ENCODE results near the gene NOA1. TPM values are rescaled to one million over a fixed set of nuclear protein-coding genes. Genes with fewer than 3 reads are reported as not detected.
"Not testable (repeated sequence)": the region's sequence is repeated elsewhere in the genome, so short reads cannot be mapped to it uniquely, and the experiment has no call there.

NOA1 gene
- total and polyA plus RNA-seq, 4 experiments from 2014 or later = 17.5 to 21.6 (median 20.3) TPM

DNA sequence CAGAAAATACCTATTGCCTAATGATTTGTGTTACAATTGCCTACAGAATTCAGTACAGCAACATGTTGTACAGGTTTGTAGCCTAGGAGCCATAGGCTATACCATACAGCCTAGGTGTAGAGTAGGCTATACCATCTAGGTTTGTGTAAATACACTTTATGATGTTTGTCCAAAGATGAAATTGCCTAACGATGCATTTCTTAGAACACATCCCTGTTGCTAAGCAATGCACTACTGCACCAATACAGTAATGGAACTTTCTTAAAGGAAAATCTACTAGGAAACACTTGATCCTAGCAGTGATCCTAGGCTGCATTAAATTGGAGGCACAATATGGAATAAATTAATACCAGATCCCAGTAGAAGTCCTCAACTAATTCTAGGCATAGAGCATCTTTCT is 18.3 kb downstream of the NOA1 start:
- no peaks in the 10 kb centered on the region for H3K27me3 Mint-ChIP-seq
- H3K4me1 Mint-ChIP-seq = no peaks in the 10 kb centered on the region
- H3K4me3 ChIP-seq (ENCODE audit: low read length in 2 of 2) = no peak overlapping the region
- H3K4me1 ChIP-seq (ENCODE audit: insufficient read depth, low read length) = no peaks in the 10 kb centered on the region
- H3K27ac Mint-ChIP-seq = no peak overlapping the region
- CTCF ChIA-PET (ENCODE audit: partially characterized antibody) = interaction anchor here (1.9 to 3.6 kb wide), 3 partner anchors 11 to 21 kb away, joined by 6 to 24 read pairs (median 8); partner anchors contain the start of genes NOA1 and POLR2B
- H3K9me3 ChIP-seq (ENCODE audit: control insufficient read depth in 1 of 2, low read length in 2 of 2) = no peaks in the 10 kb centered on the region
- no peaks in the 10 kb centered on the region for H3K27me3 ChIP-seq (ENCODE audit: insufficient read depth, low read length)
- H3K4me3 Mint-ChIP-seq = no peak overlapping the region
- POLR2A ChIA-PET (ENCODE audit: partially characterized antibody) = no interaction called here
- H3K36me3 ChIP-seq (ENCODE audit: insufficient read depth, low read length) = peaks cover 16% of the 10 kb centered on the region
- DNase-seq = no peak
- H3K36me3 Mint-ChIP-seq = peaks cover 6 to 18% of the 10 kb centered on the region in 2 donors
- H3K9me3 Mint-ChIP-seq = no peaks in the 10 kb centered on the region
- no peak overlapping the region for H3K27ac ChIP-seq (ENCODE audit: low read depth, low read length)
- intact Hi-C loops (cut with micrococcal nuclease) = no loop called here

DNA sequence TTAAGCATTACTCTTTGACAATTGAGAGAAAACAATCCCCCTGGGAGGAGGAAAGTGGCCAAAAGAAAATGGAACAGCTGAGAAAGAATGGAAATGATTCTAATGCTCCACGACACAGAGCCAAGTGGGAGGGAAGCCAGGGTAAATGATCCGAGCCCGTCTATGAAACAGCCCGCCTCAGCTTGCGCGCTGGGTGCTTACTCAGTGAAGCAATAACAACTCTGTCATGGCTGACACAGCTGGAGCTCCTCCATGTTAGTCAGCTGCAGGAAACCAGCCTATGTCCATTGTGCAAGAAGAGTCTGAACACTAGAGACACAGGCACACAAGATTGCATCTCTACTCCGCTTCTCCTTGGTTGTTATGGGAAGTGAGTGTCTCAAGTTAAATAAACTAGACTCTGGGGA is 19.3 kb downstream of the NOA1 start:
- no peaks in the 10 kb centered on the region for H3K27me3 ChIP-seq (ENCODE audit: insufficient read depth, low read length)
- H3K4me3 Mint-ChIP-seq = no peak overlapping the region
- POLR2A ChIA-PET (ENCODE audit: partially characterized antibody) = no interaction called here
- no peaks in the 10 kb centered on the region for H3K9me3 Mint-ChIP-seq
- H3K27me3 Mint-ChIP-seq = no peaks in the 10 kb centered on the region
- H3K4me1 ChIP-seq (ENCODE audit: insufficient read depth, low read length) = no peaks in the 10 kb centered on the region
- CTCF ChIA-PET (ENCODE audit: partially characterized antibody) = no interaction called here
- intact Hi-C loops (cut with micrococcal nuclease) = loop anchor here (1.0 kb wide), 1 partner anchor 49 kb away; no protein-coding TSS in a partner anchor
- H3K4me3 ChIP-seq (ENCODE audit: low read length in 2 of 2) = no peak overlapping the region
- peak overlapping the region in 1 of 7 donors; percentile 10 for H3K27ac Mint-ChIP-seq
- DNase-seq = no peak
- H3K27ac ChIP-seq (ENCODE audit: low read depth, low read length) = no peak overlapping the region
- peaks cover 9% of the 10 kb centered on the region for H3K36me3 ChIP-seq (ENCODE audit: insufficient read depth, low read length)
- no peaks in the 10 kb centered on the region for H3K9me3 ChIP-seq (ENCODE audit: control insufficient read depth in 1 of 2, low read length in 2 of 2)
- H3K4me1 Mint-ChIP-seq = no peaks in the 10 kb centered on the region
- peaks cover 6 to 14% of the 10 kb centered on the region in 2 donors for H3K36me3 Mint-ChIP-seq

GRCh38 chr4:56953680-56954520 is 23.5 kb downstream of the NOA1 start:
- H3K27me3 ChIP-seq (ENCODE audit: insufficient read depth, low read length) = no peaks in the 10 kb centered on the region
- H3K4me1 Mint-ChIP-seq = no peaks in the 10 kb centered on the region
- H3K9me3 Mint-ChIP-seq = peaks cover 0 to 1% (median 0%) of the 10 kb centered on the region in 8 donors
- H3K36me3 ChIP-seq (ENCODE audit: insufficient read depth, low read length) = no peaks in the 10 kb centered on the region
- no peak for DNase-seq
- H3K36me3 Mint-ChIP-seq = no peaks in the 10 kb centered on the region
- H3K4me1 ChIP-seq (ENCODE audit: insufficient read depth, low read length) = no peaks in the 10 kb centered on the region
- intact Hi-C loops (cut with micrococcal nuclease) = no loop called here
- no peaks in the 10 kb centered on the region for H3K9me3 ChIP-seq (ENCODE audit: control insufficient read depth in 1 of 2, low read length in 2 of 2)
- H3K4me3 ChIP-seq (ENCODE audit: low read length in 2 of 2) = no peak overlapping the region
- POLR2A ChIA-PET (ENCODE audit: partially characterized antibody) = interaction anchor here (1.2 kb wide), 1 partner anchor 24 kb away, joined by 4 read pairs; the partner anchor contains the start of gene NOA1
- H3K27ac ChIP-seq (ENCODE audit: low read depth, low read length) = no peak overlapping the region
- no peak overlapping the region for H3K4me3 Mint-ChIP-seq
- CTCF ChIA-PET (ENCODE audit: partially characterized antibody) = interaction anchor here (0.7 to 1.0 kb wide), 3 partner anchors 12 to 514 kb away, joined by 3 read pairs; no protein-coding TSS in a partner anchor
- no peaks in the 10 kb centered on the region for H3K27me3 Mint-ChIP-seq
- no peak overlapping the region for H3K27ac Mint-ChIP-seq

GRCh38 chr4:56941403-56941802 is 36.0 kb downstream of the NOA1 start:
- H3K4me3 ChIP-seq (ENCODE audit: low read length in 2 of 2) = no peak overlapping the region
- ChIA-PET CTCF (ENCODE audit: partially characterized antibody) (interaction anchor here (0.7 kb wide), 1 partner anchor 105 kb away, joined by 3 read pairs; no protein-coding TSS in a partner anchor), POLR2A (ENCODE audit: partially characterized antibody) (no interaction called here)
- Mint-ChIP-seq H3K4me3 (no peak overlapping the region), H3K9me3 (no peaks in the 10 kb centered on the region), H3K36me3 (peaks cover 15 to 22% of the 10 kb centered on the region in 2 donors), H3K4me1 (peaks cover 0 to 6% (median 3%) of the 10 kb centered on the region in 4 donors), H3K27ac (no peak overlapping the region), H3K27me3 (no peaks in the 10 kb centered on the region)
- intact Hi-C loops (cut with micrococcal nuclease) = no loop called here
- H3K9me3 ChIP-seq (ENCODE audit: control insufficient read depth in 1 of 2, low read length in 2 of 2) = no peaks in the 10 kb centered on the region
- no peaks in the 10 kb centered on the region for H3K4me1 ChIP-seq (ENCODE audit: insufficient read depth, low read length)
- H3K27ac ChIP-seq (ENCODE audit: low read depth, low read length) = no peak overlapping the region
- peaks cover 3% of the 10 kb centered on the region for H3K36me3 ChIP-seq (ENCODE audit: insufficient read depth, low read length)
- H3K27me3 ChIP-seq (ENCODE audit: insufficient read depth, low read length) = no peaks in the 10 kb centered on the region
- DNase-seq = no peak

DNA sequence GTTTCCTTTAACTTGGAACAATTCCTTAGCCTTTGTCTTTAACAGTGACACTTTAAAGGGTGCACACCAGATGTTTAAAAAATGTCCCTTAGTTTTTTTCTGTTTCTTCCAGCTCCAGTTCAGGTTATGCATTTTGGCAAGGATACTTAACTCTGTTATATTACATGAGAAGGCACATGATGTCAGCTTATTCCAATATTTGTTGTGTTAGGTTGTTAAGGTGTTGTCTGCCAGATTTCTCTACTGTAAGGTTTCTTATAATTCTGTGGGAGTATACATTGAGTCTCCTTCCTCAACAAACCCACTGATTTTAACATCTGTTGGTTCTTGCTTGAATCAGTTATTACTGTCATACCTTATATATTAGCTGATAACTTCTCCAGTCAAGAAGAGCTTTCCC is 36.4 kb downstream of the NOA1 start:
- CTCF ChIA-PET (ENCODE audit: partially characterized antibody) = interaction anchor here (0.7 kb wide), 1 partner anchor 104 kb away, joined by 3 read pairs; no protein-coding TSS in a partner anchor
- Mint-ChIP-seq H3K36me3 (peaks cover 15 to 22% of the 10 kb centered on the region in 2 donors), H3K4me3 (no peak overlapping the region), H3K27me3 (no peaks in the 10 kb centered on the region), H3K27ac (no peak overlapping the region), H3K4me1 (peaks cover 0 to 6% (median 3%) of the 10 kb centered on the region in 4 donors), H3K9me3 (no peaks in the 10 kb centered on the region)
- intact Hi-C loops (cut with micrococcal nuclease) = no loop called here
- no peak overlapping the region for H3K27ac ChIP-seq (ENCODE audit: low read depth, low read length)
- H3K27me3 ChIP-seq (ENCODE audit: insufficient read depth, low read length) = no peaks in the 10 kb centered on the region
- H3K36me3 ChIP-seq (ENCODE audit: insufficient read depth, low read length) = peaks cover 3% of the 10 kb centered on the region
- POLR2A ChIA-PET (ENCODE audit: partially characterized antibody) = no interaction called here
- H3K4me1 ChIP-seq (ENCODE audit: insufficient read depth, low read length) = no peaks in the 10 kb centered on the region
- no peak overlapping the region for H3K4me3 ChIP-seq (ENCODE audit: low read length in 2 of 2)
- H3K9me3 ChIP-seq (ENCODE audit: control insufficient read depth in 1 of 2, low read length in 2 of 2) = no peaks in the 10 kb centered on the region
- no peak for DNase-seq

DNA sequence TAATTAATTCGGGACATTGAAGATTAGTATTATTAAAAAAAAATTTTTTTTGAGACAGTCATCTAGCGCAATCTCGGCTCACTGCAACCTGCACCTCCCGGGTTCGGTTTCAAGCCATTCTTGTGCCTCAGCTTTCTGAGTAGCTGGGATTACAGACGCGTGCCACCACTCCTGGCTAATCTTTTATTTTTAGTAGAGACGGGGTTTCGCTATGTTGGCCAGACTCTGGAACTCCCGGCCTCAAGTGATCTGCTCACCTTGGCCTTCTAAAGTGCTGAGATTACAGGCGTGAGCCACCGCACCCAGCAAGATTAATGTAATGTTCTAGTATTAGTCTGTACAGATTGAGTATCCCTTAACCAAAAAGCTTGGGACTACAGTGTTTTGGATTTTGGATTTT is 37.0 kb downstream of the NOA1 start:
- Histone ChIP-seq H3K4me1 (ENCODE audit: insufficient read depth, low read length) (no peaks in the 10 kb centered on the region), H3K27me3 (ENCODE audit: insufficient read depth, low read length) (no peaks in the 10 kb centered on the region), H3K9me3 (ENCODE audit: control insufficient read depth in 1 of 2, low read length in 2 of 2) (no peaks in the 10 kb centered on the region), H3K4me3 (ENCODE audit: low read length in 2 of 2) (no peak overlapping the region), H3K27ac (ENCODE audit: low read depth, low read length) (no peak overlapping the region), H3K36me3 (ENCODE audit: insufficient read depth, low read length) (peaks cover 3% of the 10 kb centered on the region)
- peaks cover 15 to 23% of the 10 kb centered on the region in 2 donors for H3K36me3 Mint-ChIP-seq
- H3K4me3 Mint-ChIP-seq = no peak overlapping the region
- no peak overlapping the region for H3K27ac Mint-ChIP-seq
- ChIA-PET POLR2A (ENCODE audit: partially characterized antibody) (no interaction called here), CTCF (ENCODE audit: partially characterized antibody) (no interaction called here)
- DNase-seq = no peak
- no peaks in the 10 kb centered on the region for H3K27me3 Mint-ChIP-seq
- intact Hi-C loops (cut with micrococcal nuclease) = no loop called here
- peaks cover 0 to 6% (median 4%) of the 10 kb centered on the region in 4 donors for H3K4me1 Mint-ChIP-seq
- no peaks in the 10 kb centered on the region for H3K9me3 Mint-ChIP-seq

- H3K27ac ChIP-seq (ENCODE audit: low read depth, low read length); H3K27ac Mint-ChIP-seq; intact Hi-C loops (cut with micrococcal nuclease); H3K4me3 ChIP-seq (ENCODE audit: low read length in 2 of 2); H3K27me3 Mint-ChIP-seq; H3K9me3 Mint-ChIP-seq; DNase-seq; H3K36me3 ChIP-seq (ENCODE audit: insufficient read depth, low read length); H3K4me1 Mint-ChIP-seq; H3K4me3 Mint-ChIP-seq; CTCF ChIA-PET (ENCODE audit: partially characterized antibody); H3K9me3 ChIP-seq (ENCODE audit: control insufficient read depth in 1 of 2, low read length in 2 of 2); POLR2A ChIA-PET (ENCODE audit: partially characterized antibody); H3K27me3 ChIP-seq (ENCODE audit: insufficient read depth, low read length); H3K4me1 ChIP-seq (ENCODE audit: insufficient read depth, low read length): not testable (repeated sequence)
- H3K36me3 Mint-ChIP-seq = peaks cover 15 to 27% of the 10 kb centered on the region in 2 donors
Observed at GRCh38 chr4:56939826-56940225, 37.6 kb downstream of the NOA1 start.

Data from CD4-positive, alpha-beta memory T cell (primary cell).